ENCODE results near the gene EIF3L. TPM values are rescaled to one million over a fixed set of nuclear protein-coding genes. Genes with fewer than 3 reads are reported as not detected.

EIF3L gene
- total and polyA plus RNA-seq, 9 of the 15 experiments (the other 6 are each of a cell fraction or from before 2014, with no cell fraction given): 257 to 699 (median 368) TPM

DNA sequence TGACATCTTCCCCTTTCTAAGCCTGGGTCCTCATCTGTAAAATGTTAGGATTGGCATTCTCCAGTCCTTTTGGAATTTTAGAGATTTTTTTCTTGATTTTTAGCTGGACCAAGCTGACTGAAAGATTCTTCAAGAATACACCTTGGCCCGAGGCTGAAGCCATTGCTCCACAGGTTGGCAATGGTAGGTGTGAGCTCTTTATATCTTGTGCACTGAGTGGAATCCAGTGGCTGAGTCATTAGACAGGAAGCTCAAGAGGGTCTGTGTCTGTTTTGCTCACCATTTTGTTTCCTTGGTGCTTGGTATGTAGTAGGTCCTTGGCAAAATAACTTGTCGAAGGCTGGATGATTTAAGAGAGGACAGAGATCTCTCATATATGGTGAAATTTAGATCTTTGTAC is 6.2 kb downstream of the EIF3L start (continued):
- TF ChIP-seq, protein P1, sequence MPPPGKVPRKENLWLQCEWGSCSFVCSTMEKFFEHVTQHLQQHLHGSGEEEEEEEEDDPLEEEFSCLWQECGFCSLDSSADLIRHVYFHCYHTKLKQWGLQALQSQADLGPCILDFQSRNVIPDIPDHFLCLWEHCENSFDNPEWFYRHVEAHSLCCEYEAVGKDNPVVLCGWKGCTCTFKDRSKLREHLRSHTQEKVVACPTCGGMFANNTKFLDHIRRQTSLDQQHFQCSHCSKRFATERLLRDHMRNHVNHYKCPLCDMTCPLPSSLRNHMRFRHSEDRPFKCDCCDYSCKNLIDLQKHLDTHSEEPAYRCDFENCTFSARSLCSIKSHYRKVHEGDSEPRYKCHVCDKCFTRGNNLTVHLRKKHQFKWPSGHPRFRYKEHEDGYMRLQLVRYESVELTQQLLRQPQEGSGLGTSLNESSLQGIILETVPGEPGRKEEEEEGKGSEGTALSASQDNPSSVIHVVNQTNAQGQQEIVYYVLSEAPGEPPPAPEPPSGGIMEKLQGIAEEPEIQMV (tag; conservative IDR thresholded peaks at IDR 0.05; ENCODE audit: low read depth): no peak
- TF ChIP-seq ZBED1 (IDR thresholded peaks at IDR 0.05): no peak
- TF ChIP-seq ZNF3 (CRISPR knock-in tag; IDR thresholded peaks at IDR 0.05): no peak
- TF ChIP-seq, protein P2, sequence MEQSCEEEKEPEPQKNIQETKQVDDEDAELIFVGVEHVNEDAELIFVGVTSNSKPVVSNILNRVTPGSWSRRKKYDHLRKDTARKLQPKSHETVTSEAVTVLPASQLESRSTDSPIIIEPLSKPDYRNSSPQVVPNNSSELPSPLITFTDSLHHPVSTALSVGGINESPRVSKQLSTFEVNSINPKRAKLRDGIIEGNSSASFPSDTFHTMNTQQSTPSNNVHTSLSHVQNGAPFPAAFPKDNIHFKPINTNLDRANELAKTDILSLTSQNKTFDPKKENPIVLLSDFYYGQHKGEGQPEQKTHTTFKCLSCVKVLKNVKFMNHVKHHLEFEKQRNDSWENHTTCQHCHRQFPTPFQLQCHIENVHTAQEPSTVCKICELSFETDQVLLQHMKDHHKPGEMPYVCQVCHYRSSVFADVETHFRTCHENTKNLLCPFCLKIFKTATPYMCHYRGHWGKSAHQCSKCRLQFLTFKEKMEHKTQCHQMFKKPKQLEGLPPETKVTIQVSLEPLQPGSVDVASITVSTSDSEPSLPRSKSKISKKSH (CRISPR knock-in tag; IDR thresholded peaks at IDR 0.05): no peak
- TF ChIP-seq, protein P3, sequence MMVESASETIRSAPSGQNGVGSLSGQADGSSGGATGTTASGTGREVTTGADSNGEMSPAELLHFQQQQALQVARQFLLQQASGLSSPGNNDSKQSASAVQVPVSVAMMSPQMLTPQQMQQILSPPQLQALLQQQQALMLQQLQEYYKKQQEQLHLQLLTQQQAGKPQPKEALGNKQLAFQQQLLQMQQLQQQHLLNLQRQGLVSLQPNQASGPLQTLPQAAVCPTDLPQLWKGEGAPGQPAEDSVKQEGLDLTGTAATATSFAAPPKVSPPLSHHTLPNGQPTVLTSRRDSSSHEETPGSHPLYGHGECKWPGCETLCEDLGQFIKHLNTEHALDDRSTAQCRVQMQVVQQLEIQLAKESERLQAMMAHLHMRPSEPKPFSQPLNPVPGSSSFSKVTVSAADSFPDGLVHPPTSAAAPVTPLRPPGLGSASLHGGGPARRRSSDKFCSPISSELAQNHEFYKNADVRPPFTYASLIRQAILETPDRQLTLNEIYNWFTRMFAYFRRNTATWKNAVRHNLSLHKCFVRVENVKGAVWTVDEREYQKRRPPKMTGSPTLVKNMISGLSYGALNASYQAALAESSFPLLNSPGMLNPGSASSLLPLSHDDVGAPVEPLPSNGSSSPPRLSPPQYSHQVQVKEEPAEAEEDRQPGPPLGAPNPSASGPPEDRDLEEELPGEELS (CRISPR knock-in tag; IDR thresholded peaks at IDR 0.05; ENCODE audit: borderline replicate concordance): no peak
- TF ChIP-seq, protein P4, sequence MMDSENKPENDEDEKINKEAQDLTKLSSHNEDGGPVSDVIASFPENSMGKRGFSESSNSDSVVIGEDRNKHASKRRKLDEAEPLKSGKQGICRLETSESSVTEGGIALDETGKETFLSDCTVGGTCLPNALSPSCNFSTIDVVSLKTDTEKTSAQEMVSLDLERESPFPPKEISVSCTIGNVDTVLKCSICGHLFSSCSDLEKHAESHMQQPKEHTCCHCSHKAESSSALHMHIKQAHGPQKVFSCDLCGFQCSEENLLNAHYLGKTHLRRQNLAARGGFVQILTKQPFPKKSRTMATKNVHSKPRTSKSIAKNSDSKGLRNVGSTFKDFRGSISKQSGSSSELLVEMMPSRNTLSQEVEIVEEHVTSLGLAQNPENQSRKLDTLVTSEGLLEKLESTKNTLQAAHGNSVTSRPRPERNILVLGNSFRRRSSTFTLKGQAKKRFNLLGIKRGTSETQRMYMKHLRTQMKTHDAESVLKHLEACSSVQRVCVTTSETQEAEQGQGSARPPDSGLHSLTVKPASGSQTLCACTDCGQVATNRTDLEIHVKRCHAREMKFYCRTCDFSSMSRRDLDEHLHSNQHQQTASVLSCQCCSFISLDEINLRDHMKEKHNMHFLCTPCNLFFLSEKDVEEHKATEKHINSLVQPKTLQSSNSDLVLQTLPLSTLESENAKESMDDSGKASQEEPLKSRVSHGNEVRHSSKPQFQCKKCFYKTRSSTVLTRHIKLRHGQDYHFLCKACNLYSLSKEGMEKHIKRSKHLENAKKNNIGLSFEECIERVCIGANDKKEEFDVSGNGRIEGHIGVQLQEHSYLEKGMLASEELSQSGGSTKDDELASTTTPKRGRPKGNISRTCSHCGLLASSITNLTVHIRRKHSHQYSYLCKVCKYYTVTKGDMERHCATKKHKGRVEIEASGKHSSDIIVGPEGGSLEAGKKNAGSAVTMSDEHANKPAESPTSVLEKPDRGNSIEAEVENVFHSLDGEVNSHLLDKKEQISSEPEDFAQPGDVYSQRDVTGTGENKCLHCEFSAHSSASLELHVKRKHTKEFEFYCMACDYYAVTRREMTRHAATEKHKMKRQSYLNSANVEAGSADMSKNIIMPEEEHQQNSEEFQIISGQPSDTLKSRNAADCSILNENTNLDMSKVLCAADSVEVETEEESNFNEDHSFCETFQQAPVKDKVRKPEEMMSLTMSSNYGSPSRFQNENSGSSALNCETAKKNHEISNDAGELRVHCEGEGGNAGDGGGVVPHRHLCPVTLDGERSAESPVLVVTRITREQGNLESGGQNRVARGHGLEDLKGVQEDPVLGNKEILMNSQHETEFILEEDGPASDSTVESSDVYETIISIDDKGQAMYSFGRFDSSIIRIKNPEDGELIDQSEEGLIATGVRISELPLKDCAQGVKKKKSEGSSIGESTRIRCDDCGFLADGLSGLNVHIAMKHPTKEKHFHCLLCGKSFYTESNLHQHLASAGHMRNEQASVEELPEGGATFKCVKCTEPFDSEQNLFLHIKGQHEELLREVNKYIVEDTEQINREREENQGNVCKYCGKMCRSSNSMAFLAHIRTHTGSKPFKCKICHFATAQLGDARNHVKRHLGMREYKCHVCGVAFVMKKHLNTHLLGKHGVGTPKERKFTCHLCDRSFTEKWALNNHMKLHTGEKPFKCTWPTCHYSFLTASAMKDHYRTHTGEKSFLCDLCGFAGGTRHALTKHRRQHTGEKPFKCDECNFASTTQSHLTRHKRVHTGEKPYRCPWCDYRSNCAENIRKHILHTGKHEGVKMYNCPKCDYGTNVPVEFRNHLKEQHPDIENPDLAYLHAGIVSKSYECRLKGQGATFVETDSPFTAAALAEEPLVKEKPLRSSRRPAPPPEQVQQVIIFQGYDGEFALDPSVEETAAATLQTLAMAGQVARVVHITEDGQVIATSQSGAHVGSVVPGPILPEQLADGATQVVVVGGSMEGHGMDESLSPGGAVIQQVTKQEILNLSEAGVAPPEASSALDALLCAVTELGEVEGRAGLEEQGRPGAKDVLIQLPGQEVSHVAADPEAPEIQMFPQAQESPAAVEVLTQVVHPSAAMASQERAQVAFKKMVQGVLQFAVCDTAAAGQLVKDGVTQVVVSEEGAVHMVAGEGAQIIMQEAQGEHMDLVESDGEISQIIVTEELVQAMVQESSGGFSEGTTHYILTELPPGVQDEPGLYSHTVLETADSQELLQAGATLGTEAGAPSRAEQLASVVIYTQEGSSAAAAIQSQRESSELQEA (IDR thresholded peaks at IDR 0.05; ENCODE audit: low read depth): no peak
- no peak for TF ChIP-seq MEF2D (tag; conservative IDR thresholded peaks at IDR 0.05; ENCODE audit: low read depth)
- TF ChIP-seq, protein P5, sequence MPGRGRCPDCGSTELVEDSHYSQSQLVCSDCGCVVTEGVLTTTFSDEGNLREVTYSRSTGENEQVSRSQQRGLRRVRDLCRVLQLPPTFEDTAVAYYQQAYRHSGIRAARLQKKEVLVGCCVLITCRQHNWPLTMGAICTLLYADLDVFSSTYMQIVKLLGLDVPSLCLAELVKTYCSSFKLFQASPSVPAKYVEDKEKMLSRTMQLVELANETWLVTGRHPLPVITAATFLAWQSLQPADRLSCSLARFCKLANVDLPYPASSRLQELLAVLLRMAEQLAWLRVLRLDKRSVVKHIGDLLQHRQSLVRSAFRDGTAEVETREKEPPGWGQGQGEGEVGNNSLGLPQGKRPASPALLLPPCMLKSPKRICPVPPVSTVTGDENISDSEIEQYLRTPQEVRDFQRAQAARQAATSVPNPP (IDR thresholded peaks at IDR 0.05; ENCODE audit: borderline replicate concordance, insufficient read depth, insufficient read length): no peak
- TF ChIP-seq MTA3 (IDR thresholded peaks at IDR 0.05; ENCODE audit: borderline replicate concordance): no peak
- no peak for TF ChIP-seq ZNF146 (CRISPR knock-in tag; IDR thresholded peaks at IDR 0.05; ENCODE audit: unreplicated experiment)

Data from K562 (cell line).